Measurements from ENCODE around the gene UNC13A.

Gene UNC13A

GRCh38 chr19:17671906-17672305, 16.2 kb downstream of the UNC13A start:
- DNase-seq (ENCODE audit: low read depth in 4 of 4, low spot score in 1 of 4) = peak in 1 of 4 experiments; percentile 13

GRCh38 chr19:17669419-17669818, 18.7 kb downstream of the UNC13A start:
- DNase-seq (ENCODE audit: low read depth in 4 of 4, low spot score in 1 of 4) = no peak

GRCh38 chr19:17665058-17665457, 23.1 kb downstream of the UNC13A start:
- DNase-seq (ENCODE audit: low read depth in 4 of 4, low spot score in 1 of 4) = no peak

- no peak for DNase-seq (ENCODE audit: low read depth in 4 of 4, low spot score in 1 of 4)
These were observed 28.2 kb downstream of the UNC13A start for GRCh38 chr19:17659996-17660395.

- DNase-seq (ENCODE audit: low read depth in 4 of 4, low spot score in 1 of 4) = no peak
These were observed 29.5 kb downstream of the UNC13A start for GRCh38 chr19:17658666-17659065.

- no peak for DNase-seq (ENCODE audit: low read depth in 4 of 4, low spot score in 1 of 4)
These were observed 29.9 kb downstream of the UNC13A start for GRCh38 chr19:17658240-17658639.

- no peak for DNase-seq (ENCODE audit: low read depth in 4 of 4, low spot score in 1 of 4)
These were observed 31.2 kb downstream of the UNC13A start for GRCh38 chr19:17656970-17657369.

GRCh38 chr19:17655751-17656472, 32.2 kb downstream of the UNC13A start:
- no peak for DNase-seq (ENCODE audit: low read depth in 4 of 4, low spot score in 1 of 4)

- DNase-seq (ENCODE audit: low read depth in 4 of 4, low spot score in 1 of 4) = peak in 1 of 4 experiments; percentile 12
These were observed 33.2 kb downstream of the UNC13A start for GRCh38 chr19:17654993-17655392.

- no peak for DNase-seq (ENCODE audit: low read depth in 4 of 4, low spot score in 1 of 4)
These were observed 35.5 kb downstream of the UNC13A start for GRCh38 chr19:17652627-17653026.

GRCh38 chr19:17648786-17649185, 39.4 kb downstream of the UNC13A start:
- DNase-seq (ENCODE audit: low read depth in 4 of 4, low spot score in 1 of 4) = no peak

- no peak for DNase-seq (ENCODE audit: low read depth in 4 of 4, low spot score in 1 of 4)
These were observed 40.0 kb downstream of the UNC13A start for GRCh38 chr19:17648097-17648660.

GRCh38 chr19:17647071-17648020, 40.8 kb downstream of the UNC13A start:
- no peak for DNase-seq (ENCODE audit: low read depth in 4 of 4, low spot score in 1 of 4)

GRCh38 chr19:17646441-17646840, 41.7 kb downstream of the UNC13A start:
- no peak for DNase-seq (ENCODE audit: low read depth in 4 of 4, low spot score in 1 of 4)

GRCh38 chr19:17645339-17645963, 42.7 kb downstream of the UNC13A start:
- DNase-seq (ENCODE audit: low read depth in 4 of 4, low spot score in 1 of 4) = no peak

- DNase-seq (ENCODE audit: low read depth in 4 of 4, low spot score in 1 of 4) = no peak
These were observed 45.5 kb downstream of the UNC13A start for GRCh38 chr19:17642656-17643055.

GRCh38 chr19:17641846-17642245, 46.3 kb downstream of the UNC13A start:
- DNase-seq (ENCODE audit: low read depth in 4 of 4, low spot score in 1 of 4) = no peak

- no peak for DNase-seq (ENCODE audit: low read depth in 4 of 4, low spot score in 1 of 4)
These were observed 47.0 kb downstream of the UNC13A start for GRCh38 chr19:17641181-17641580.

- DNase-seq (ENCODE audit: low read depth in 4 of 4, low spot score in 1 of 4) = no peak
These were observed 54.5 kb downstream of the UNC13A start for GRCh38 chr19:17633700-17634099.

GRCh38 chr19:17632577-17632976, 55.6 kb downstream of the UNC13A start:
- DNase-seq (ENCODE audit: low read depth in 4 of 4, low spot score in 1 of 4) = no peak

GRCh38 chr19:17629760-17630159, 58.4 kb downstream of the UNC13A start:
- DNase-seq (ENCODE audit: low read depth in 4 of 4, low spot score in 1 of 4) = no peak
